CD1c-positive myeloid dendritic cell (primary cell): ENCODE data around the gene MTRF1L.
"Not testable (repeated sequence)": the region's sequence is repeated elsewhere in the genome, so short reads cannot be mapped to it uniquely, and the experiment has no call there.

ENCODE experiments used
- DNase-seq: peaks from one replicate; pipeline ENCODE4 v3.0.0-alpha.2; 2016; ENCODE audit errors: extremely low spot score

The MTRF1L gene

GRCh38 chr6:152973916-152974315, 28.6 kb downstream of the MTRF1L start:
- no peak for DNase-seq

- DNase-seq: no peak
Observed at GRCh38 chr6:152969688-152970418, 32.7 kb downstream of the MTRF1L start.

GRCh38 chr6:152966168-152966894, 36.2 kb downstream of the MTRF1L start:
- DNase-seq: not testable (repeated sequence)

GRCh38 chr6:152959333-152959732, 43.2 kb downstream of the MTRF1L start:
- DNase-seq: no peak

- DNase-seq: no peak
Observed at GRCh38 chr6:152957796-152958195, 44.7 kb downstream of the MTRF1L start.

DNA sequence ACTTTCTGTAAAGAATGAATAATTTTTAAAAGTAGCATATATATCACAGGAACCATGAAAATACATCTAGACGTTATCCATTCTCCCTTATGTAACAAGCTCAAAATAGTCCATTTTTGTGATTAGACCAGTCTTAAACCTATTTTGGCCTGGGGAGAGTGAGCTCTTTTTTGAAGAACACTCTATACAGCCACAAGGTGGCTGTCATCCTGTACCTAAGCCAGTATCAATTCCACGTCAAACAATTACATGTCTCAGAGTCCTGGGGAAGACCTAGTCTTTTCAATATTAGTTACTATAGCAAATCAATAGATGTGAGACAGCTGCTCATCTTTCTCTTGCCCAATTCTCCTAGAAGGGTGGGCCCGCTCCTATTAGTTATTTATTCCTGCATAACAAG, 48.1 kb downstream of the MTRF1L start:
- no peak for DNase-seq

- DNase-seq: peak; percentile 16
Observed at GRCh38 chr6:152952866-152953509, 49.5 kb downstream of the MTRF1L start.

DNA sequence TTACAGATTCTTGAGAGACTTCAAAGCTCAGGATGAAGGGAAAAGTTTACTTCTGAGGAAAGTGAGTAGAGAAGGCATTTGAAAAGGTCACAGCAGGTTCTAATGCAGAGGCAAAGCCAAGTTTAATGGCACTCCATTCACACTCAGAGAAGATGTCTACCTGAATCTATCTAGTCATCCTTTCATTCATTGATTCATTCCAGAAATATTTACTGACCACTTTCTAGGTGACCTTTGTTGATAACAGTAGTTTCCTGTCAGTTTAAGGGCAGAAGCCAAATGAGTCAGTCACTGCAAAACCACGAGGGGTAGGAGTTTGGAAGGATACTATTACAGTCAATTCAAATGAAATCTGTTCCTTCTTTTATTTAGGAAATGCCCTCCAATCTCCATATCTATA, 50.5 kb downstream of the MTRF1L start:
- DNase-seq: no peak

- no peak for DNase-seq
Observed at GRCh38 chr6:152950240-152950639, 52.3 kb downstream of the MTRF1L start.

GRCh38 chr6:152948150-152948768, 54.2 kb downstream of the MTRF1L start:
- DNase-seq: peak; percentile 37

- no peak for DNase-seq
Observed at GRCh38 chr6:152946995-152947394, 55.5 kb downstream of the MTRF1L start.

- DNase-seq: no peak
Observed at GRCh38 chr6:152946484-152946883, 56.0 kb downstream of the MTRF1L start.

DNA sequence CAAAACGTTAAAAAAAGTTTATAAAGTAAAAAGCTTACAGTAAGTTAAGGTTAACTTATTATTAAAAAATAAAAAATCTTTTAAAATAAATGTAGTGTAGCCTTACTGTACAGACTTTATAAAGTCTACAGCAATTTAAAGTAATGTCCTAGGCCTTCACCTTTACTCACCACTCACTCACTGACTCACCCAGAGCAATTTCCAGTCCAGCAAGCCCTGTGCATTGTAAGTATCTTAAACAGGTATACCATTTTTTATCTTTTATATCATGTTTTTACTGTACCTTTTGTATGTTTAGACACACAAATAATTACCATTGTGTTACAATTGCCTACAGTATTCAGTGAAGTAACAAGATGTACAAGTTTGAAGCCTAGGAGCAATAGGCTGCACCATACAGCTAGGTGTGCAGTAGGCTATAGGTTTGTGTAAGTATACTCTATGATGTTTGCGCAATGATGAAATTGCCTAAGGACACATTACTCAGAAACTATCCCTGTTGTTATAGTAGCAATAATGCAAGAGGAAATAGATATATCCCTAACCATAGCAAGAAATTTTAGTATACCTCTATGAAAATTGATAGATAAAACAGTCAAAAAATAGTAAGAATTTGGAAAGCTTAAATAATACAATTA, 59.1 kb downstream of the MTRF1L start:
- no peak for DNase-seq

DNA sequence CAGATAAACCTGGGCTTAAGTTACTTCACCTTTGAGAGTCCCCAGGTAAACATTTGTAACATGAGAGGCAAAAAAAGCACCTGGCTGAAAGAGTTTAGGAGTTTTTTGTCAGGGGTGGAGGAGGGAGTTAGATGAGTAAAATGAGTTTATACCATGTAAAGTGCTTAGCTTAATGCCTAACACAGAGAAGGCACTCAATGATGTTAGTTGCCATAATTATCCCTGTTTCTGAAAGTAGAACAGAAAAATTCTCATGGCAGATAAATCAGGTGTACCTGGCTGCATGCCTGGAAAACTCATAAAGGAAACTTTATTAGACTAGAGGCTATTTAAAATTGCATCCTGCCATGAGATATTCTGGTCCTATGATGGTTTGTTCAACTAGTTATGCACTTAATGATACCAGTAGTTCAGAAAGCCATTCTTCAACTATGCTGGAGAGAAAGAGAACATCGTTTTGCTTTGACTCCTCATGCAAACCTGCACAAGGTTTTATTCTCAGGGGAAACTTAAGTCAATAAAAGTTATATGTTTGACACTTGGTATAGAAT, 60.1 kb downstream of the MTRF1L start:
- no peak for DNase-seq

DNA sequence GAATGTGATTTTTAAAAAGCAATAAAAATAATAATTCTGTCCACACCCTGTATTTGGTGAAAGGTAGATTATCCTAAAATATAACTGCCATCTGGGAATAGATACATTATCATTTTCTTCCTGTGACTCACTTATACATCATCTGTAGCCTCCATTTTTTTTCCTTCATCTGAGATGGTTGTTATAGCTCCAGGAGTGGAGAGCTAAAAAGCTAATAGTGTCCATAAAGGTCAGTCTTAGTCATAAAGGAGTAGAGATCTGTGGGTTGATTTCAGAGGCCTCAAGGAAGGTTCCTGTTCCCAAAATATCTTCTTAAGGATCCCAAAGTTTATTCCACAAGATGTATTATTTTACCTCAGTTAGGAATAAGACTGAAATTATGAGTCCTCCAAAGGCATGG, 60.8 kb downstream of the MTRF1L start:
- DNase-seq: no peak
